HUDEP-2 (cell line): ENCODE measurements around the gene WDR48.

Experiments used
- DNase-seq, 76 experiments: peaks; one replicate each; lab custom pipeline; 2025; ENCODE audit not compliant: unreplicated experiment in 76 of 76; lab: John Stamatoyannopoulos, UW

WDR48 gene

DNA sequence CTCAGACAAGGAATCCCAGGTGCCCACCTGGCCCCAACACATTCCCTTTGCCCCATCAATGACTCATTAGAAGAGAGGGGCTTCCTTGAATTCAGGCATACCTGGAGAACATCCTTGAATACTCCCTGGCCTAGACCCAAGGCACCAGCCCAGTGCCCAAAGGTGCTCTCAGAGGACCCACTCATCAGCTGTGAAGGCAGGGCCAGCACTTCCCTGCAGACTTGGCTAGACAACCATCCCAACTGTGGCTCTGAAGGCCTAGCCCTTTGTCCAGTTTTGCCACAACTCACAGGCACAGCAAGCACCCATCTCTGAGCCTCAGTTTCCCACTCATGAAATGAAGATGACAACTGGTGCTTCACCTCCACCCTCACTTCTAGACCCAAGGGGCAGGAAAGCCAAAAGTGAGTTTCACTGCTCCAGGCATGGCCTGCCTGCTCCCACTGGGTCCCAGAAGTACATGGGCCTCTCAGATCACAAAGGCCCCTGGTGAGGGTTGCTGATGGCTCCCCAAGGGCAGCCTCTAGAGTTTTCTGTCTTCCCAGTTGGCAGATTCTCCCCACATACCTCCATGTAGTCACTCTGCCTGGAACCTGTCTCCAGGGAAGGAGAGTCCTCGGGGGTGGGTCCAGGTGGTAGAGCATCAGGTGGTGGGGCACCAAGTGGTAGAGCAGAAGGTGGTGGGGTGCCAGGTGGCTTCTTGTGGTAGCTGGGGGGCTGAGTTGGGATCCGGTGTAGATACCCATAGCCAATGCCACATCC lies 48.1 kb downstream of the WDR48 start:
- DNase-seq, result no peak

DNA sequence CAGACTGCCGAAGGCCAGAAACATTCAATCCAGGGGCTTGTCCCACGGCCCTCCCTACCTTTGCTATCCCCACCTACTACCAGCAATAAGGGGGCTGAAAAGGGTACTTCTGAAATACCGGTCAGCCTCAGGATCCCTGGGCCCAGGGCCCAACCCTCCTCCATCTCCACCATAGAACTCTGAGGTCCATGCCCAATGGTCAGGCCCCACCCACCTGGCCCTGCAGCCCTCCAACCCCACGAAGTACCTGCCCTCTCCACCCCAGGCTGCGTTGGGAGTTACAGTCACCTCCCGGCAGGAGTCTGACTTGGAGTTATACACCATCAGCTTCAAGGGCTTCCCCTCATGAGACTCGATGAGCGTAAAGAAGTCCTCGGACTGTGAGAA lies 48.7 kb downstream of the WDR48 start:
- no peak for DNase-seq

GRCh38 chr3:39101022-39101689 lies 49.3 kb downstream of the WDR48 start:
- peak in 35 of 76 experiments; percentile 4 to 59 (median 25) for DNase-seq

DNA sequence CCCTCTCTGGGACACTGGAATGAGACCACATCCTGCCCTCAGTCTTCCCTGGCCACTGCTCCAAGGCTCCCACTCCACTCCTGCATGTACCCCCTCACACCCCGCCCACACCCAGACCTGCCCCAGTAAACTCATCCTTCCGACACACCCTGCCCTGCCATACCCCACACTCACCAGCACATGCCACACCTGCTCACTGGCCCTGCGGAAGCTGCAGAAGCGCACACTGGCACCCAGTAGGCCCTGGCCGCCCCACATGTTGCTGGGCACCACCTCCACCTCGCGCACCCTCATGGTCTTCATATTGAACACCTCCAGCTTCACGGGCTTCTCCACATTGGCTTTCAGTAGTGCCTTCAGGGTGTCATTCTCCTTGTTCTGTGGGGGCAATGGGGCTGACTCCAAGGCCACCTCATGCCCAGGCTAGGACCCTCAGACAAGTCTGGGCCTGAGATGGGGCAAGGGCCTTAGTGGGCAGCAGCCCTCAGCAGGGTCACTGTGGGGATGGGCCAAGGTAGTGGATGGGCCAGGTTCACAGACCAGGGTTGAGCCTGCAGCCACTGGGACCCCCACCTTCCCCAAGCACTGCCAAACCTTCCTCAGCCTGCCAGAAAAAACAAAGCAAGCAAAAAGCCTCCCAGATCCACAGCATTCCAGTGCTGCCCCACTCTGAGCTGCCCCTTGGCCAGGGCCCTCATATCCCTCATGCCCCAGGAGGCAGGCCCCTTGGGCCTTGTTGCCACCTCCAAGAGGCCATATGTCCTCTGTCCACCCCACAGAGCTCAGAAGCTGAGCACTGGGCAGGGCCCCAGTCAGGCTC lies 50.9 kb downstream of the WDR48 start:
- no peak for DNase-seq

DNA sequence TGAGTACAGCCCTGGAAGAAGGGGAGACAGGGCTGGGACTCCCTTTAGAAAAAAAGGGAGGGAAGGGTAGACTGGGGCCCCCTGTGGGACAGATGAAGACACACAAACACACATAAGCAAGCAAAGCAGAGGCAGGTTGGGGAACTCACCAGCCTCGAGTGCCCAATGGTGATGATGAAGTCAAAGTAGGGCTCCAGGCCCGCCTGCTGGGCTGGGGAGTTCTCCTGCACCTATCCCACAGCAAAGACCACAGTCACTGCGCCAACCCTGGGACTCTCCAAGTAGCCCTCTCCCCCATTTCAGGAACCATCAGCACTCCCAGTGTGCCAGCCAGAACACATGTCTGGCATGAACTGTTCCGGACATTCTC lies 51.5 kb downstream of the WDR48 start:
- DNase-seq, result peak in 3 of 76 experiments; percentile 8 to 23 (median 13)

DNA sequence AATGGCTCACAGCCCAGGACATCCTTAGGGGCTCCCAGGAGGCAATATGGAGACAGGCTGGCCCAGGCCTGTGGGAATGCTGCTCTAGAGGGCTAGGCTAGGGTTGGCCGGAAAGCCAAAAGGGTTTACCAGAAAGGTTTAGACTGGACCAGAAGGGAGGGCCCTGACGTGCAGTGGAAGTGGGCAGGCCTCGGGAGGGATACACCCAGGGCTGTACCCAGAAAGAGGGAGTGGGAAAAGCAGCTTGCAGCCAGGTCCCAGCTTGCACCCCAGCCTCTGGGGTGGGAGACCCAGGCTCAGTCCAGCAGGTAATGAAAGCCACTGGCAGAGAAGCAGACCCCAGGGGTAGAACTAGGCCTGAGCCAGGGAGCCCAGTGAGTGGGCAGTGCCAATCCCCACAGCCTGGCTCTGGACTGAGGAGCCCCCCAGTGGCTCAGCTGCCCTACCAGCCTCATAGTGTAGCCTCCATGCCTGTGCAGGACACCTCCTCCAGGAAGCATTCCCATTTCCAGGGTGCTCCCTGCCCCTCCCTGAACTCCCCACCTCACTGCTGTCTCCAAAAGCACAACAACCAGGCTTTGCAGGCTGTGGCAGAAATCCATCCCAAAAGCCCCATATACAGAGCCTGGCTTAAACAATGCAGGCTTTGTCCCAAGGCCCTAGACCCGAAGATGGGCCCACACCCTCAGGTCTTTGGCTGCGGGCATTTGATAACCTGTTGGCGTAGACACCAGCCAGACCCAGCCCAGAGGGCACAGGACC lies 52.2 kb downstream of the WDR48 start:
- DNase-seq, result peak in 2 of 76 experiments; percentile 5 to 16

- peak in 1 of 76 experiments; percentile 13 for DNase-seq
Observed at GRCh38 chr3:39104961-39105686, 53.3 kb downstream of the WDR48 start.

DNA sequence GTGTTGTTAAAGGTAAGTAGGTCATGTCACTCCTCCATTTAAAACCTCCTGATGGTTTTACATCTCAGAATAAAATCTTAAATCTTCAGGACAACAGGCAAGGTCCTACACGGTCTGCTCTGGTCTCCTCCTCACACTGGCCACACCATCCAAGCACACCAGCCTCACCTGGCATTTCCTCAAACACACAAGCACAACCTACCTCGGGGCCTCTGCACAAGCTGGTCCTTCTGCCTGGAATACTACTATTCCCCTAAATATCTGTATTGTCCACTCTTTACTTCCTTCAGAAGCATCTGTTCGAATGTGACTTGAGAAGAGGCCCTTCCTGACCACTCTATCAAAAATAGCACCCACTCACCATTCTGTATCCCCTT lies 53.9 kb downstream of the WDR48 start:
- no peak for DNase-seq

GRCh38 chr3:39106281-39106811 lies 54.5 kb downstream of the WDR48 start:
- no peak for DNase-seq

- DNase-seq, result peak in 5 of 76 experiments; percentile 9 to 31 (median 25)
Observed at GRCh38 chr3:39106851-39107387, 55.1 kb downstream of the WDR48 start.

- DNase-seq, result peak in 73 of 76 experiments; percentile 5 to 80 (median 61)
Observed at GRCh38 chr3:39107388-39108199, 55.8 kb downstream of the WDR48 start, which contains the start of the genes GORASP1 and TTC21A. Gene GORASP1 (minus strand): TSS chr3:39107627. CDS start chr3:39107541, 86 bp downstream. Gene TTC21A (plus strand): TSS chr3:39107680. CDS start chr3:39107838, 158 bp downstream.

- DNase-seq, result no peak
Observed at GRCh38 chr3:39108200-39108710, 56.4 kb downstream of the WDR48 start.

DNA sequence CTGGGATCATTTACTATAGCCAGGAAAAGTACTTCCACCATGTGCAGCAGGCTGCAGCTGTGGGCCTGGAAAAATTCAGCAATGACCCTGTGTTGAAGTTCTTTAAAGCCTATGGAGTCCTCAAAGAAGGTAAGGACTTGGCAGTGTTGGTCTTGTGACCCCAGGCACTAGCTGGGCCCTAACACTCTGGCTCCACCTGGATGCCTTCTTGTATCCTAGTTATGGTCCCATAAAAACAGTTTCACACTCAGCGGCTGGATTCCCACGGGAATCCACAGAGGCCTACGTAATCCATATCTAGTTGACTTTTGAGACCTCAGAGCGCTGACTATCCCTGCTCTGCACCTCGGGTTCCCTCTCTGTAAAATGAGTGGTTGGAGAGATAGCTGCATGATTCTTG lies 57.3 kb downstream of the WDR48 start:
- no peak for DNase-seq

DNA sequence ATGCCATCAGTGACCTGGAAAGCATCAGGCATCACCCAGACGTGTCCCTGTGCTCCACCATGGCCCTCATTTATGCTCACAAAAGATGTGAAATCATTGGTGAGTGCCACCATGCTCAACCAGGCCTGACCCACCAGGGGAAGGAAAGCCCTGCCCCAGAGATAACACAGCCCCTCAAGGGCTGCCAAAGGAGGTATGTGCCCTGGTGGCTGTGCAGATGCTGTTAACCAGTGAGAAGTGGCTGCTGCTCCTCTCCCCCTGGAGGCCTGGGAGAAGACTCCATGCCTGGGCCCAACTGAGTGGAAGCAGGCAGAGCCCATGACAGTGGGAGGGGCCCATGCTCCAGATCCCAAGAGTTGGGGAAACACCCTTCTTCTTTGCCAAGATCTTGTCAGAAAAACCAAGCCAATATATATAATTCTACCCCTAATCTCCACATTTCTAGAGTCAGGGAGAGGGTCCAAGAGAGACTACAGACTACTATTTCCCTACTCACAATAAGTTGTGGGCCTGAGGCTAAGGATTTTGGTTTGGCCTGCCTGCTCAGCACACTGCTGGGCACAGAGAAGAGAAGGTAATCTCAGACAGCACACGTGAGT lies 58.3 kb downstream of the WDR48 start:
- DNase-seq, result peak in 1 of 76 experiments; percentile 5

GRCh38 chr3:39112113-39112512 lies 60.3 kb downstream of the WDR48 start:
- no peak for DNase-seq

DNA sequence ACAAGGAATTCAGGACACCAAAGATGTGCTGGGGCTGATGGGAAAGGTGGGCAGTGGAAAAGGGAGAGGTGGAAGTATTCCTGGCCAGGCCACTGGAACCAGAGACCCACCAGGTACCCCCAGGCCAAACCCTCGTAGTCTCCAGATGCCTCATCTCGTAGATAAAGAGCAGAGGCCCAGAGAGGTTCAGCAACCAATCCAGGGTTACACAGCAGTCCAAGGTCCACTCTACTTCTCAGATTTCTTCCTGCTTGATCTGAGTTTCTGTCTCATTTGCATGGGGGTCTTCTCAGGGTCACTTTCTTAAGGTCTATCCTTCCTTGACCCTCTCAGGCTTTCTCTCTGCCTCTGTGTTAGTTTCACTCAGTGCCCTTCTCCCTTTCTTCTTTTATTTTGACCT lies 60.7 kb downstream of the WDR48 start:
- DNase-seq, result no peak

DNA sequence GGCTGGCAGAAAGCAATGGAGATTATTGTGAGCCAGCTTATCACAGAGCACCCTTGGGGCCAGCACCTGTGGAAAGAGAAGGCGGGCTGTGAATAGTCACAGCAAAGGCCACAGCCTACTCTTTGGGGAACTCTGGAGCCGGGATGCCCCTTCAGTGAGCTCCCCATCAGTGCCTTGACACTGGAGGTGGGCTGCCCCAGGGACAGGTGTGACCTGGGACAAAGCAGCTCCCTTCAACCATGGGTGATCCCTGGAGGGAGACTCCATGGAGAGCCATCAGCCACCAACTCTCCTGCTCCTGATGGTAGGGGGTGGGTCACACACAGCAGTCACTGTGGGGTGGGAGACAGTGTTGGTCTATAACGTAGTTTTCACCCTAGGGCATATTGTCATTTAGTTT lies 61.5 kb downstream of the WDR48 start:
- DNase-seq, result no peak

GRCh38 chr3:39114456-39114855 lies 62.6 kb downstream of the WDR48 start:
- DNase-seq, result no peak
